GM21723 (cell line): Measurements from ENCODE around the gene AHNAK2.
"Not testable (repeated sequence)": the region's sequence is repeated elsewhere in the genome, so short reads cannot be mapped to it uniquely, and the experiment has no call there.

Experiments used
- ATAC-seq: cut with Tn5 transposase; IDR thresholded peaks from one replicate; pipeline ENCODE4 v1.9.1; 2021; ENCODE audit warnings: mild to moderate bottlenecking, moderate library complexity; ENCODE audit not compliant: unreplicated experiment

Gene AHNAK2

DNA sequence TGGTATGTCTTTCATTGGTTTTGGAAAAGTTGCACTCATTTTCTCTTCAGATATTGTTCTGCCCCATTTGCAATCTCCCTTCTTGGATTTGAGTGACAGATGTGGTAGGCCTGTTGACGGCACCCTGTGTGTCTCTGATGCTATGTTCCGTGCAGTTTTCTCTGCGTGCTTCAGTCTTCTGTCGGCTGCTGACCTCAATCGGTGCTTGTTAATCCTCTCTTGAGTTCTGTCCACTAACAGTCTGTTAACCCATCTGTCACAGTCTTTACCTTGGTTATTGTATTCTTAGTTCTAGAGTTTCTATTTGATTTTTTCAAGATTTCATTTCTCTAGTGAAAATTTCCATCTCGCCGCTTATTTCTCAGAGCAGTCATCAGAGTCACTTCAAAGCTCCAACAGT lies 74.2 kb downstream of the AHNAK2 start:
- ATAC-seq = no peak

DNA sequence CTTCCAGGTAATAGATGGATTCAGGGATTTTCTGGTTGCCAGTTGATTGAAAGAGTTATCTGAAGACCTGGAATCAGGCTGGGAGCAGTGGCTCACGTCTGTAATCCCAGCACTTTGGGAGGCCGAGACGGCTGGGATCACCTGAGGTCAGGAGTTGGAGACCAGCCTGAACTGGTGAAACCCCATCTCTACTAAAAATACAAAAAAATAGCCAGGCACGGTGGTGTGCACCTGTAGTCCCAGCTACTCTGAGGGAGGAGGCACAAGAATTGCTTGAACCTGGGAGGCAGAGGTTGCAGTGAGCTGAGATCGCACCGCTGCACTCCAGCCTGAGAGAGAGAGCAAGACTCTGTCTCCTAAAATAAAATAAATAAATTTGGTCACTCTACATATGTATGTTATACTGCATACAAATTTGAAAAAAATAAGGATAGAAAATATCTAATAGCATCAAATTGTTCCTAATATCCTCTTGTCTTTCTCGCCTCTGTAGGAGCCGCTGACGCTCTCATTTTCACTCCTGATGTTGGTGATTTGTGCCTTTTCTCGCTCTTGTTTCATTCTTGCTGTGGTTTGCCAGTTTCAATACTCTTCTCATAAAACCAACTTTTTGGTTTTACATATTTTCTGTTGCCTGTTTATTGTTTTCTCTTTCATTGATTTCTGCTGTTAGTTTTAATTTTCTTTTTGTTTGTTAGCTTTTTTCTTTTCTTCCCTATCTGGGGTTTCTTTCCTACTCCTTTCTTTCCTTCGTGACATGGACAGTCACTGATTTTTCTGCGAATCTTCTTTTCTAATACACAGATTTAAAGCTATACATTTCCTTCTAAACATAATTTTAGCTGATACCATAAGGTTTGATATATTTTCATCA lies 77.3 kb downstream of the AHNAK2 start:
- ATAC-seq = no peak

DNA sequence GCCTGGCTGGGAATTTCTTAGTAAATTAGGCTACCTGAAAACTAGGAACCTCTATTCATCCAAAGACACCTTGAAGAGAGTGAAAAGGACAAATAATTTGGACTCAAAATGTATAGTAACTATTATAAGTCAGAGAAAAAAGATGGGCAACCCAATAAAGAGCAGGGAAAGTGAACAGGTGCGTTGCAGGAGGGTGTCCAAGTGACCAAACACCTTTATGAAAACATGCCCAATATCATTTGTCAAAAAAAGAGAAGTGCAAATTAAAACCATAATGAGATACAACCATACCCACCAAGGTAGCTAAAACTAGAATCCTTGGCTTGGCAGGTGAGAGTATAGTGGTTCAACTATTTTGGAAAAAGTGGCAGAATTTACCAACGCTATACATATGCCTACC lies 78.4 kb downstream of the AHNAK2 start:
- no peak for ATAC-seq

DNA sequence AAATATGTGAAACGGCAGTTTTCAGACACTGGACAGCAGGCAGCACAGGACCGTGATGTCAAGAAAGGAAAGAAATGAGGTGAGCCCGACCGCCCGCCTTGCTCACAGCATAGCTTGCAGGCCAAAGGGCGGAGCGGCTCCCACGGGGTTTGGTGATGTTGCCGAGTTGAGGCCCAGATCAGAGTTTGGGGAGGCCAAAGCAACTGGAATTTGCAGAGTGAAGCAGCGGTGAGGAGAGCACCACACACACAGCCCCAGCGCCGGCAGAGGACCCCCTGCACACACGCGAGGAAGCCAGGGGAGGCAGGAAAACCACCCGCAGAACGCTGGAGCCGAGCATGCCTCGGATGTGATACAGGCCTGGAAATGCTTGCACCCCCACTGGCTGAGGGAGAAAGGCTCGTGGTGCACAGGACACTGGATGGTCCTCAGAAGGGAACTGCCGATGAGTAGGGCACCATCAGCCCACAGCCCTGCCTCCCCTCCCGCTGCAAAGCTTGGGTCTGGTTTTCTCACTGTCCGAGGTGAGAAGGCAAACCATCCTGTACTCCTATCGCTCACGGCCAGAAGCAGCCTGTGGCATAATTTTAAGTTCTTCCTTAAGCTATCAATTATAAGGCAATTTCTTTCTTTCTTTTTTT lies 79.2 kb downstream of the AHNAK2 start:
- no peak for ATAC-seq

DNA sequence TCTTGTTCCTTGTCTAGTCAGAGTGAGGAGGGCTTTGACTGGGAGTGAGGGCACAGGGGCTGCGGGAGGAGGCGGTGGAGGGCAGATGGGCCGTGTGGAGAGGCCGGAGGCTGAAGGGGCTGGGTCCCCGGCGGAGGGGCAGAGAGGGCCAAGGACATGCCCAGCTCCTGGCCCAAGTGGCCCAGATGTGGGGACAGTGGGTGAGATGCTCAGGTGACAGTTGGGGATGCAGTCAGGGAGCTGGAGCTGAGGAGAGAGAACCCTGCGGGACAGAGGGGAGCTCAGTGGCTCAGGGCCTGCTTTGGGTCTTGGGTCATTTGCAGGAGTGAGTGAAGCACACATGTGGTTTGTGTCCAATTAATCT lies 80.0 kb downstream of the AHNAK2 start:
- ATAC-seq = no peak

DNA sequence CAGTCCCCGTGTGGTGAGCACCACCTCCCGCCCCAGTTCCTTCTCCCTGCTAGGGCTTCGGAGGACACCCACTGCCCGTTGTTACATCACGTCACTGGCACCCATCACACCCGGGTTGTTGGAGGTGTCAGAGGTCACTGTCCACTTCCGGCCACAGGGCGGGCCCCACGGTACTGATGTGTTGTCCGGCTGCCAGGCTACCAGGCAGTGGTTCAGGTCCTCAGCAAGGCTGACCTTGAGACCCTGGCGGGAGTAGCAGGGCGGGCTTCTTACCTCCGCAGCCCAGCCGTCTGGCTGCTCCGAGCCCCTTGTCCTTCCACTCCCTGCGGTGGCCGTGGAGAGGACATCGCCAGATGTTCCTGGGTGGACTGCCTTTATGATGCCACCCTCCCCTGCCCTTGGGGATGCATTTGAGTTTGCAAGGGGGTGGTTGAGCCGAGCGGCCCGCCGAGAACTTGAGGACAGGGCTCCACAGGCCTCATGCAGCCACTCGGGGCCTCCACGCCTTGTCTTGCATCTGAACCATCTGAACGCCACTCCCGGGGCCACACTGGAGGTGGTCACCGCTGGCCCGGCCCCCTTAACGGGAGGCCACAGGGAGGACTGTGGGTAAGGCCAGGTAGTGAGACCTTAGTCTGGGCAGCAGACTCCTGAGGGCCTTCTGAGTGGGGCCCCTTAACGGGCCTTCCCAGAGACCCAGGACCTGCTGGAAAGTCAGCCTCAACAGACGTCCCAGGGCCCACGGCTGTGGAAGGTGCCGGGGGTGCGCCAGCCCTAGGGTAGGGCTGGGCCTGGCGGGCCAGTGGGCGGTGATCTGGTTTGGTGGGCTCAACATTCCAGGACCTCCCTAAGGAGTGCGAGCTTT lies 80.6 kb downstream of the AHNAK2 start:
- no peak for ATAC-seq

DNA sequence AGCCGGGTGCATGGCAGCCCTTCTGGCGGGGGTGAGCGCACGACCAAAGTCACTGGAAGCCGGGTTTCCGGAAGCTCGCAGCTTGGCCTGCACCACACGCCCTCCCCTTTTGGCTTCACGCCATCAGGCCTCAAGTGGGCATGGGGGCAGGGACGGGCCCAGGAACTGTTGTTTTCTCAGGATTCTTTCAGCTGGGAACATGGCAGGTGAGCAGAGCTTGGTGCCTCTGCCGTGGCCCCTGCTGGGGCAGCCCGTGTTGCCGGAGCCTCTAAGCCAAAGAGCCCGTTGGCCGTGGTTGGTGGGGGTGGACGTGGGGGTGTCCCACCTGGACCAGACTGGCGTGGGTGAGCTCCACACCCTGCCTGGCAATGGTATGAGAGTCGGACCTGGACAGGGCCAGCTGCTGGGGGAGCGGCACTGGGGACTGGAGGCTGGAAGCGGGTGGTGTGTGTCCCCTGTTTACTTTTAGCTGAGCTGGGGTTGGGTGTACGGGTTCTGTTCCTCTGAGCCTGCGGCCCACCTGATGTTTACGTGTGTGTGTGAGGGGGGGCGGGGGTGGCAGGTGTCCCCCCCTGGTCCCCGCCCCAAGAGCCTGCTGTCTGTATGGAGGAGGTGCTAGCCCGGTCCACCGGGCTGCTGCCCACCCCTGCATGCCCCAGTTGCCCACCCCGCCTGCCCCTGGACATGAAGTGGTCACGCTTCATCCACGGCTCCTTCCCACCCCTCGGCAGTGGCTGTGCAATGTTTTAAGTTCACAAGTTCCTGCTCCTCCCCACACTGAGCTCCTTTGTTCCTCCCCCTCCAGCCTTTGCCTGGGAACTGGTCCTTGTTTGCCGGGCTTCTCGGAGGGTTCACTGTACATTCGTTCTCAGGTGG lies 82.2 kb downstream of the AHNAK2 start:
- no peak for ATAC-seq

DNA sequence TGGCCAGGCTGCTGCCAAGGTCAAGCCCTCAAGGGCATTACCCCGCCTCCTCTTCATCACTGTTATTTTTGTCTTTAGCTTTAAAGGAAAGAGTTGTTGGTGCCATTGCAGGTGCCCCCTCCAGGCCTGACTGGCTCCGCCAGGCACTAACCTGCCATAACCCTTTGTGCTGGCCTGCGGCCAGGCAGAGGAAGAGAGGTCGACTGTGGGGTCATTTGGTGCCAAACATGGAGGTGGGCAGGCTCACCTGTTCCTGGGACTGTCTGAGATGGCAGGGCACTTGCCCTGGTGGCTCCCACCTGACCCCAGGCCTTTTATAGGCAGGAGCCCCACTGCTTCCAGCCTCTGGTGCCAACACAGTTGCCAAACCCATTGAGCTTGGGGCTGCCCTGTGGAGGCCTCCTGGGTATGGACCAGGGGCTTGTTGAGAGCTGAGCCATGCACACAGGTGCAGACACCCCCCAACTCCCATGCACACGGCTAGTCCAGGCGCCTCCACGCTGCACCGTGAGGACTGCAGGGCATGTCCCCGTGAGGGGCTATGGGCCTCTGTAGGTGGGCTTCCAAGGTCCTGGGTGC lies 82.9 kb downstream of the AHNAK2 start:
- no peak for ATAC-seq

DNA sequence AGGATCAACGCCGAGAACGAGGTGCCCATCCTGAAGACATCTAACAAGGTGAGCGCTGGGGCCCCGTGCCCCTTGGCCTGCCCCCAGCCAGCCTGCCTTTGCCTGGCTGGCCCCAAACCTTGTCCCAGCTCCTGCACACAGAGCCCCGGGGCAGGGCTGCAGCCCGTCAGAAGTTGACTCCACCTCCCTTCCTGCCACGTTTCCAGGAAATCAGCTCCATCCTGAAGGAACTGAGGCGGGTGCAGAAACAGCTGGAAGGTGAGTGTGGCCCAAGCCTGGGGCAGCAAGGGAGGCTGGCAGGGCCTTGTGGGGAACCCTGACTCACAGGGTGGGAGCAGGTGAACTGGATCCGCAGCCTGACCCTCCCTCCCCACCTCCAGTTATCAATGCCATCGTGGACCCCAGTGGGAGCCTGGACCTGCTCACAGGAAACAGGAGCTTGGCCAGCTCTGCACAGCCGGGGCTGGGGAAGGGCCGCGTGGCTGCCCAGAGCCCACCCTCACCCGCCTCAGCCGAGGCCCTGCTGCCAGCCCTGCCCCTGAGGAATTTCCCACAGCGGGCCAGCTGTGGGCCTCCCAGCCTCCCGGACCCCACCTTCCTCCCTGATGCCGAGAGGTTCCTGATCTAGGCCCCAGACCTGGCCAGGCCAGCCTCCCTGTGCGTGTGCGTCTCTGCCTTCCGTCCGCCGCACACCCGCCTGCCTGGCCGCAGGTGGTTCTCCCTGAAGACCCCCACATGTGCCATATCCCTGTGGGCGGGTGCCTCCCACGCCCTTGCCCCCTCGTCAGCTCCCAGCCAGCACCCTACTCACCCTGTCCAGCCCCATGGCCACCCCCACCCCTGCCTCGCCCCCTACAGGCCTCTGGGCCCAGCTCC lies 83.6 kb downstream of the AHNAK2 start:
- no peak for ATAC-seq

DNA sequence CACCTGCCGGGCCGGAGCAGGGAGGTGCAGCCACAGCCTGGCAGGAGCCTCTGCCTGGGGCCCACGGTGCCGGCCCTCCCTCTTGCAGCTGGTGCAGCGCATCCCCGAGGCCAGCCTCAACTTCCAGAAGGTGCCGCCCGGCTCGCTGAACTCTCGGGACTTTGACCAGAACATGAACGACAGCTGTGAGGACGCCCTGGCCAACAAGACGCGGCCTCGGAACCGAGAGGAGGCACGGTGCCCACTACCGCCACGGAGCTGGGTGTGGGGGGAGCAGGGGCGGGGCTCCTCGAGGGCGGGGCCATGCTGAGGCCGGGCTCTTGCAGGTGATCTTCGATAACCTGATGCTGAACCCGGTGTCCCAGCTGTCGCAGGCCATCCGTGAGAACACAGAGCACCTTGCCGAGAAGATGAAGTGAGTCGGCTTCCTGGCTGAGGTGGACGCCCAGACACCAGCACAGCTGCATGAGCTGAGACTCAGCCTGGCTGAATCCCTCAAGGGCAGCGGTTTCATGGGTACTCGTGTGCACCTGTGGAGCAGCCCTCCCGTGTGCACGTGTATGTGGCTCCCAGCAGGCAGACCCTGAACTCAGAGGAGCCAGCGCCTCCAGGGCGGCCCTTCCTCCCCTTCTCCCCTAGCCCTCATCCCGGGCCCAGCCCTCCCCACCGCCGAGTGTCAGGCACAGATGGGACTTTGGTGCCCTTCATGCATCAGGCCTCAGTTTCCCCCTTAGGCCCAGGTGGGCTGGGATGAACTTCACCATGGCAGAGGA lies 84.6 kb downstream of the AHNAK2 start:
- no peak for ATAC-seq

DNA sequence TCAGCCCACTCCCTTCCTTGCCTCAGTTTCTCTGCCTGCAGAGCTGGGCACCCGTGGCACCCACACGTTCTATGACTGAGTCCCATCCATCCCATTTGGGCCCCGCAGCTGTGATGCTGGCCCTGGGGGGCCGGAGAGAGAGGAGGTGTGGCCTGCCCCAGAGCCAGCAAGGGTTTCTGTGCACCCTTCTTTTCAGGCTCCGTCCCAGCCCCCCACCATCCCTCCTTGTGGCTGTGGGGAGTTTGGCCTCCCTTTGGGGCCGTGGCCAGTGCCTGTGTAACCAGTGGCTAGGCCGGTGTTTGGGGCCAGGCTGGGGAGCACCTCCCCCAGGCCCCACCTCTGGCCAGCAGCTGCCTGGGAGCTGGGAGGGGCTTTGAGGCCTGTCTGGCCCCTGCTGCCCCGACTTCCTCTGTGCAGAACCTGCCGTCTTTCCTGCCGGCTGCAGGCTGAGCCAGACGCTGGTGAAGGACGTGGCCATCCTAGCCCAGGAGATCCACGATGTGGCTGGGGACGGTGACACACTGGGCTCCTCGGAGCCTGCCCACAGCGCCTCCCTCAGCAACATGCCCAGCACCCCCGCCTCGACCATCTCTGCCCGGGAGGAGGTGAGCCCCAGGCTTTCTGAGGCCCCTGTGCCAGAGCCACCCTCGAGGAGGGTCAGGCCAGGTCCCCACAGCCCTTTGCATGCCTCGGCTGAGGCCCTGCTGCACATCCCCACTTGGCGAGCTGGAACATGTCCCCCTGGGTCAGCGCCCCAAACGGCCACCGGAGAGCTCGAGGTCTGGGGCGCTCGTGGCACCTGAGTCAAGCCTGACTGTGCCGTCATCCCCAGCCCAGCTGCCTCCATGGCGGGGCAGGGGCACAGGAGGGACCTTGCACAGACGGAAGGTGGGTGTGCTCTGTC lies 85.4 kb downstream of the AHNAK2 start:
- no peak for ATAC-seq

DNA sequence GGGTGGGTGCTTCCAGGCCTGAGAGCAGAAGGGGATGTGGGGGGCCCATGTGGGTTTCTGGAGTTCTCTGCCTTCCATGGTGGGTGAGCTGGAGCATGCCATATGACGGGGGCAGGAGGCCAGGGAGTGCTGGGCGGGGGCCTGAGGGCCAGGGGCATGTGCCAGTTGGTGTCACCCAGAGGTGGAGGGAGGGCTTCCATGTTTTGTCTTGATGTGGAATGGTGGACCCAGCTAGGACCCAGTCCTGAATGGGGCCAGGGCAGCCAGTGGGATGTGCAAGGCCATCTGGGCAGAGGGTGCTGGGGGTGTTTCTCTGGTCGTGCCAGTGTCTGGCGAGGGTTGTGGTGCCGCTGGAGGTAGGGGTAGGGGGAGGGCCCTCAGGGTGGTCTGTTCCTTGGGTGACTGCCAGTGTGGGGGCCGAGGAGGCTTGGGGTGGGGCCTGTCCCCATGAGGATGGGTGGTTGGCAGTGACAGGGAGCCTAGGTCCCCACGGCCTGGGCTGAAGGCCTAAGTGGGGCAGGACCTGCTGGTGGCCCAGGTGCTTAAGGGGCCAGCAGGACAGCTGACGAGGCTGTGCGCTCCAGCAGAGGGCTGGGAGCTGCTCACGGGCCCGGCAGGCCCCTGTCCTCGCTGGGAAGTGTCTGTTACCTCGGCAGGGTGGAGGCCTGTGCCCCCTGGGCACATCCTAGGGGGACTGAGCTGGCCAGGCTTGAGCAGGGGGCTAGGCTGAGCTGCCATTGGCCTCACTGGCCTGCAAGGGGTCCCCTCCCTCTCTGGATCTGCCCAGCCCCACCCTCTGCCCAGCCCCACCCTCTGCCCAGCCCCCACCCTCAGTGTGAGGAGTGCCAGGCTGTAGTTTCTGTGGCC lies 86.3 kb downstream of the AHNAK2 start:
- no peak for ATAC-seq

DNA sequence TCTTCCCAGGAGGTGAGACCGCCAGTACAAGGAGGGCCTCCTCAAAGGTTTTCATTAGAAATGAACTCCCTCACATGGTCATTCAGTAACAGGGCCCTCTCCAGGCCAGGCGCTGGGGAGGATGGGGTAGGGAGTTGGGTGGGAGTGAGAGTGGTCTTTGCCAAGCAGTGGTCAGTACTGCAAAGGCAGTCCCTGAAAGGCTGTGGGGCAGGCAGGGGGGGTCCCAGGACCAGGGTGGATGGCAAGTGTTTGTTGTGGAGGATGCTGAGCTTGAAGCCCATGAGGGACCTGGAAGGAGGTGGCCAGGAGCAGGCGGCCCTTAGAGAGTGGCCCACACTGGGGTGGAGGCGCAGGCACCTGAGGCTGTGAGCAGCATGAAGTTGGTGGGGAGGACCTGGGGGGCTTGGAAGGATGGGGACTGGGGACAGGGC lies 87.0 kb downstream of the AHNAK2 start:
- ATAC-seq = no peak

DNA sequence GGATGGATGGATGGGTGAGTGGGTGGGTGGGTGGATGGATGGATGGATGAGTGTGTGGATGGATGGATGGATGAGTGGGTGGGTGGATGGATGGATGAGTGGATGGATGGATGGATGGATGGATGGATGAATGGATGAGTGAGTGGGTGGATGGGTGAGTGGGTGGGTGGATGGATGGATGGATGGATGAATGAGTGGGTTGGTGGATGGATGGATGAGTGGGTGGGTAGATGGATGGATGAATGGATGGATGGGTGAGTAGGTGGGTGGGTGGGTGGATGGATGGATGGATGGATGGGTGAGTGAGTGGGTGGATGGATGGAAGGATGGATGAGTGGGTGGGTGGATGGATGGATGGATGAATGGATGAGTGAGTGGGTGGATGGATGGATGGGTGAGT lies 87.9 kb downstream of the AHNAK2 start:
- not testable (repeated sequence) for ATAC-seq

DNA sequence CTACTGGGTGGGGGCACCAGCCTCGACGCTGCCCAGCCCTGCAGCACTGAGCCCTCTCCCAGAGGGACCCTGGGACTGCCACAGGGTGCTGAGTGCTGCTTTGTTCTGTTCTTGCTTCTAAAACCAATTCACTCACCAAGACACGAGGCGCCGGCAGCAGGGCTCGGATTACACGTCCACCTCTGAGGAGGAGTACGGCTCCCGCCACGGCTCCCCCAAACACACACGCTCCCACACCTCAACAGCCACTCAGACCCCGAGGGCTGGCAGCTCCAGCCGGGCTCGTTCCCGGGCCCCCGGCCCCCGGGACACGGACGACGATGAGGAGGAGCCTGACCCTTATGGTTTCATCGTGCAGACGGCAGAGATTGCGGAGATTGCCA lies 88.8 kb downstream of the AHNAK2 start:
- no peak for ATAC-seq

DNA sequence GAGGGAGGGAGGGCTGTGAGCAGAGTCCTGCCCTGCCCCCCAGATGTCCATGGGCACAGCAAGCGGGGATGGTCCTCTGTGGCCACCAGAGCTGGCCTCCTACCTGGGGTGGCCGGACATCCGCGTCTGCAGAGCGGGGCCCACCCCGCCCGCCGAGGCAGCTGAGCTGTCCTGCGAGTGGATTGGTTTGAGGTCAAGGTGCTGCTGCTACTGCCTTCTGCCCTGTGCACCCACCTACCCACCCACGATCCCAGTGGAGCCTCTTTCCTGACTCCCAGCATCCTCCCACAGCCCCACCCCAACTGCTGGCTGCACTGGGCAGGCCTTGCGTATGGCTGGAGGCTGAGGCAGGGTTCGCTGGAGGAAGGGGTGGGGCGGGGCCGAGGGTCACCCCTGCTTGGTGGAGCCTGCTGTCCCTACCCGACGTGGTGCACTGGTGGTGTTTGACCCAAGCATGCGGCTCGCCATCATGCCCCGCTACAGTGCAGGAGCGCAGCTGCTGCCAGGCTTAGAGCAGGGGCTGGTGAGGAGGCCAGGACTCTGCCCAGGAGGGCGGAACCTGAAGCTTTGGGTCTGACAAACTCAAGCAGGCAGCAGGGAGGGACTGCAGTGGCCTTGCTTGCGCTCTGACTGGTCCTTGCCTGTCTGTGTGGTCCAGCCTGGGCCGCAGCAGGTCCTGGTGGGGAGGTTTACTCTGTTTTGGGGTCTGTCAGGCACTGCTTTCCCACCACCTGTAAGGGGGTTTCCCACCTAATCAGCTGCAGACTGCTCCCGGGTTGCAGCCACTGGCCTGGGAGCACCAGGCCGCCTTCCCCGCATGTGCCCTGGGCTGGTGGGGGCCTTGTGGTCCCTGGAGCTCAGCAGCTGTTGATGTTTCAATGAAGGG lies 89.4 kb downstream of the AHNAK2 start:
- no peak for ATAC-seq
